GM21367 (cell line): ENCODE measurements around the gene AGXT2.
"Not testable (repeated sequence)": the region's sequence is repeated elsewhere in the genome, so short reads cannot be mapped to it uniquely, and the experiment has no call there.

Experiments used
- ATAC-seq: cut with Tn5 transposase; IDR thresholded peaks from one replicate; pipeline ENCODE4 v1.9.1; 2021; ENCODE audit not compliant: unreplicated experiment

The AGXT2 gene

GRCh38 chr5:34976347-34976746 lies 71.4 kb downstream of the AGXT2 start:
- ATAC-seq = no peak

DNA sequence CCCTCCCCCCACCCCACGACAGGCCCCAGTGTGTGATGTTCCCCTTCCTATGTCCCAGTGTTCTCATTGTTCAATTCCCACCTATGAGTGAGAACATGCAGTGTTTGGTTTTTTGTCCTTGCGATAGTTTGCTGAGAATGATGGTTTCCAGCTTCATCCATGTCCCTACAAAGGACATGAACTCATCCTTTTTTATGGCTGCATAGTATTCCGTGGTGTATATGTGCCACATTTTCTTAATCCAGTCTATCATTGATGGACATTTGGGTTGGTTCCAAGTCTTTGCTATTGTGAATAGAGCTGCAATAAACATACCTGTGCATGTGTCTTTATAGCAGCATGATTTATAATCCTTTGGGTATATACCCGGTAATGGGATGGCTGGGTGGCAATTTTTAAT lies 76.1 kb downstream of the AGXT2 start:
- ATAC-seq = not testable (repeated sequence)

- ATAC-seq = no peak
Measured at GRCh38 chr5:34970552-34970951, 77.2 kb downstream of the AGXT2 start.

DNA sequence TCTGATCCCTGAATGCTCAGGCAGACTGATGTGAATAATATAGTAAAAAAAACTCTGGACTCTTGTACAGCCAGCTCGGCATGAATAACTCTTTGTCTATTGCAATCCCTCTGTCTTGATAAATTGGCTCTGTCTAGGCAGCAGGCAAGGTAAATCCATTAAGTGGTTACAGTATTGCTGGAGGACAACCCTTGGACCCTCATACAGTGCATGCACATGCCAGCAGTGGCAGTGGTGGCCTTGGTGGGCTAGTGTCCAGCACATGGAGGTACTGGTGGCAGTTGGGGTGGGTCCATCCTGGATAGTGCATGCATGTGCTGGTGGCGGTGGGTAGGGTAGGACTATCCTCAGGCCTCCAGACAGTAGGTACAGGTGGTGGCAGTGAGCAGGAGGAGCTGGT lies 79.5 kb downstream of the AGXT2 start:
- no peak for ATAC-seq

DNA sequence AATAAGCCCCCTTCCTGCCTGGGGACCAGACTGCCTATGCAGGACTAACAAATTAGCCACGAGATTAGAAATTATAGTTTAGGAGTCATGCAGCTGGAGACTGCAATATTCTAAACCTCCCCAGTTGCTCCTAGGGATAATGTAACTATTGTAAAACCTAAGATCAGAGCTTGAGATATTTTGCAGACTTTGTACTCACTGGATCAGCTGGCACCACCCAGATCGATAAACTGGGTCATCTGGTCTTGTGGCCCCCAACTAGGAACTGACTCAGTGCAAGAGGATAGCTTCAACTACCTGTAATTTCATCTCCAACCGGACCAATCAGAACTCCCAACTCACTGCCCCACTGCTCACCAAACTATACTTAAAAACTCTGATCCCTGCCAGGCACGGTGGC lies 80.2 kb downstream of the AGXT2 start:
- no peak for ATAC-seq

DNA sequence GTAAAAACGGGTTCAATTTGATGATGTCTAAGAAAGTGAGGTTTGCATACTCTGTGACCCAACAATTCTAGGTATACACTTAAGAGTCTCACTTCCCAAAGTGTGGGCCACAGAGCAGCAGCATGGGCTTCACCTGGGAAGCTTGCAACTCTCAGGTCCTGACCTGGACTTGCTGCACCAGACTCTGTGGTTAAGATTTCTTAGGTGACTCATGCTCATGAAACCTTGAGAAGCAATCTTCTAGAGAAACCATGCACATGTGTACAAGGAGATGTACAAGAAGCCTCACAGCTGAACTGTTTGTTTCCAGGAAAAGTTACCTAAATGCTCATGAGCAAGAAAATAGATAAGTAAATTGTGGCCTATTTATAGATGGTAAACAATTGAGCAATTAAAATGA lies 88.4 kb downstream of the AGXT2 start:
- ATAC-seq = peak; percentile 91

DNA sequence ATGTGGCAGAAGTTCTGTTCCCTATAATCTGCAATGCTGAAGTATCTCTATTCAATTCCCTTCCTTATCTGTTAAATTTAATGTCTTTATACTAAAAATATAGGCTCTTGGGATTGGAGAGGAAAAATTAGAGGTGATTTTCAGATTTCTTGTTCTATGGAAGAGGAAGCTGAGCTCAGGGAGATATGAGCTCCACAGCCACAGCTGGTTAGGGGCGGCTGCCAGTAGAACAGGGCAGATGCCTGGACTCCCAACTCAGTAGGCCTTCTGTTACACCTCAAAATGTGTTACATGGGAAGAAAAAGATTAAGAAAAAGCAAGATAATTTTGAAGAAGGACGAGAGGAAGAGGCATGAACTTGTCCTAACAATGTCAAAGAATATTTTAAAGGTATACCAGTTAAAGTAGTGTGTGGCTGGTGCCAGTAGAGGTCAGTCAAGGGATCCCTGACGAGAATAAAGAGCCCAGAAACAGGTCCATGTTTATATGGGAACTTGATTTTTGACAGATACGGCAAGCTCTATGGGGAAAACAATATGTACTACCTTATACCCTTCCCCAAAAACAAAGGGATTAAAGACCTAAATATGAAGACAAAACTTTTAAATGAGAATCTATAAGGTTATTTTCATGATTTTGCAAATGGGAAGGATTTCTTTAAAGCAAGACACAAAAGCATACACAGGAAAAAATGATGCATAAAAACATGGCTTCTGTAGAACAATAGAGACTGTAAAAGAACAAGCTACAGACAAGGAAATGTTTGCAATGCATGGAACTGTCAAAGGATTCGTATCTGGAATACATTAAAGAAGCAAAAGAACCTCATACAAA lies 89.7 kb downstream of the AGXT2 start:
- ATAC-seq = no peak

DNA sequence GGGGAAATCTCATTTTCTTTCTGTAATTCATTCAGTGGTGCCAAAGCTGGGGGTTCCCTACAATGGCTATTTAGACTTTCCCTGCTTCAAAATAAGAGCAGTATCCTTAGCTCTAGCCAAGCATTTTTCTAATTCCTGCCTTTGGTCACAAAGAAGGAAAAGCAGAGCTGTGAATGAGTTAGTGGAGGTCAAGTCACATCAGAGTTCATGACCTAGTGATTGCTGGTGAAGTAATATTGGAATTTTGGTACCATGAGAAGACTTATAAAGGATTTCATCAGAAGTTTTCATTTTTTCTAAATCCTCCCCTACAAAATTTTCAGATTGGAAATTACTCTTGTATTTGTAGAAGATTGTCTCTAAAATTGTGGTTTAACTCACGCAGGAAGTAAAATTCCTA lies 90.4 kb downstream of the AGXT2 start:
- ATAC-seq = no peak
